GM12872 (cell line): ENCODE results near the gene CD44.

Source experiments
- TF ChIP-seq, protein P1 (sequence below): IDR thresholded peaks from 3 replicates; pipeline ENCODE4 v1.5.1; 2011; ENCODE audit warnings: low read depth, mild to moderate bottlenecking, low read length, moderate library complexity; ENCODE audit not compliant: insufficient read depth

CD44 gene

GRCh38 chr11:35274909-35275785 lies 136.2 kb downstream of the CD44 start:
- TF ChIP-seq, protein P1, sequence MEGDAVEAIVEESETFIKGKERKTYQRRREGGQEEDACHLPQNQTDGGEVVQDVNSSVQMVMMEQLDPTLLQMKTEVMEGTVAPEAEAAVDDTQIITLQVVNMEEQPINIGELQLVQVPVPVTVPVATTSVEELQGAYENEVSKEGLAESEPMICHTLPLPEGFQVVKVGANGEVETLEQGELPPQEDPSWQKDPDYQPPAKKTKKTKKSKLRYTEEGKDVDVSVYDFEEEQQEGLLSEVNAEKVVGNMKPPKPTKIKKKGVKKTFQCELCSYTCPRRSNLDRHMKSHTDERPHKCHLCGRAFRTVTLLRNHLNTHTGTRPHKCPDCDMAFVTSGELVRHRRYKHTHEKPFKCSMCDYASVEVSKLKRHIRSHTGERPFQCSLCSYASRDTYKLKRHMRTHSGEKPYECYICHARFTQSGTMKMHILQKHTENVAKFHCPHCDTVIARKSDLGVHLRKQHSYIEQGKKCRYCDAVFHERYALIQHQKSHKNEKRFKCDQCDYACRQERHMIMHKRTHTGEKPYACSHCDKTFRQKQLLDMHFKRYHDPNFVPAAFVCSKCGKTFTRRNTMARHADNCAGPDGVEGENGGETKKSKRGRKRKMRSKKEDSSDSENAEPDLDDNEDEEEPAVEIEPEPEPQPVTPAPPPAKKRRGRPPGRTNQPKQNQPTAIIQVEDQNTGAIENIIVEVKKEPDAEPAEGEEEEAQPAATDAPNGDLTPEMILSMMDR, result no peak

DNA sequence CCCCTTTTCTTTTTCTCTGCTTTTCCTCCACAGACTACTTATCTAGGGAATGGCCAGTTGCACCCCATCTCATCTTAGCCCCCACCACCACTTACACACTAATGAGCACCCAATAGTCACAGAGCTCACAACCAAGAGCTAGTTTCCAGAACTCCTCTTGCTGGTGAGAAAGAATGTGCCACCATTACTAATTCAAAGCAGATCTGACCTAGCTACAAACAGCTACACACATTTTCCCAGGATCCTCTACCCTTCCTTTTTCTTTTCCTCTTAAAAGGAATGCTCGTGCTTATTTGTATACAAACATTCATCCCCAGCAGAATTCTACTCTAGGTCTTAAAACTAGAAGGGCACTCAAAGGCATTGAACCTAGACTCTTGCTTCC lies 136.8 kb downstream of the CD44 start:
- TF ChIP-seq, protein P1, result no peak

DNA sequence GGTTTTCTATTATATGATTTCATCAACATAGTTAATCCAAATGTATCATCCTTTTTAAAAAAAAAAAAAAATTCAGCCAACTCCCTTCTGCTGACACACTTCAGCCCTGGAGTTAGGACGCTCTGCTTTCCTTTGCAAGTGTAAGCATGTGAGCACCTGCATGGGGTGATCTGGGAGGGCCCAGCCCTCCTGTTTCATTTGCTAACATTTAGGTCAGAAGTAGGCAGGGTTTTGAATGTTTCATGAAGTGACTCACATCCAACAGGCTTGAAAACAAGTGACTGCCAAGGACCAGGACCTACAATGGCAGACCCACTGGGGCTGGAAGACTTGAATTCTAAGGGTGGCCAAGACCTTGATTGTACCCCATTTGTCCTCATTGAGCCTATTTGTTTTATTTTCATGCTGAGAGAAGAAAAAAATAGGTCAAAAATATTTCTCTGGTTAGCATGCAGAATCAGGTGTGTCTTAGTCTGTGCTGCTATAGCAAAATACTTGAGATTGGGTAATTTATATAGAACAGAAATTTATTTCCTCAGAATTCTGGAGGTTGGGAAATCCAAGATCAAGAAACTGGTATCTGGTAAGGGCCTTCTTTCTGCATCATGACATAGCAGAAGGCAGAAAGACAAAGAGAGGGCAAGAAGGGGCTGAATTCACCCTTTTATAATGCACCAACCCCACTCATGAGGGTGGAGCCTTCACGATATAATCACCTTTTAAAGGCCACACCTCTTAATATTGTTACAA lies 137.6 kb downstream of the CD44 start:
- TF ChIP-seq, protein P1, result no peak

DNA sequence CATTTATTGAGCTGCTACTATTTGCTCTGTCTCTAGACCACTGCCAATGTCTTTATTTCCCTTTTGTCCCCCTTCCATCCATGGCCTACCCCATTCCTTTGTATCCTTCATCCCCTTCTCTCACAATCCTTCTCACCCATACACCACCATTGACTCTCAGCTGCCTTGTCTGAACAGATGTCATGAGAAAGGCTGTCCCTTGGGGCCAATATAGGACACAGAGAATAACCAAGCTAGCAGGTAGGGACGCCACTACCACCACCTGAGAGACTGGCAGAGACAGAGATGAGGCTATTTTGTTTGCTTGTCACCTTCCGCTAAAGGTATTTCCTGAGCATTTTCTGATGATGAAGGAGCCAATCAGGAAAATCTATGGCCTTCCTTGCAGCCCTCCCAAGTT lies 138.9 kb downstream of the CD44 start:
- TF ChIP-seq, protein P1, result no peak

DNA sequence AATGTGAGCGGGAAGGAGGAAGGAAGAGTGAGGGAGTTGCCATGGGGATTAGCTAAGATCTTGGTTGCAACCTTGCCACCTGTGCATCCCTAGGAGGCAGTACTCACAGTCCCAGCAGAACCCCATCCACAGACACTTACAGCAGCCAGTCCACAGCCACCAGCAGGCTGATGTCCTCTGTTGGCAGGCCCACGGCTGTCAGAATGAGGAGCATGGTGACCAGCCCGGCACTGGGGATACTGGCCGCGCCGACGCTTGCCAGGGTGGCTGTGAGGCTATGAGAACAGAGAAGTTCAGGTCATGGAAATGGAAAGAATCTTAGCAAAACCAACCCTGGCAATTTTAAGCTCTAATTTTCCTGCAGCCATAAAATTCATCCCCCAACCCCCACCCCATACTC lies 141.8 kb downstream of the CD44 start:
- TF ChIP-seq, protein P1, result no peak

GRCh38 chr11:35281169-35281688 lies 142.3 kb downstream of the CD44 start:
- TF ChIP-seq, protein P1, result no peak
